Hepatocyte (in vitro differentiated cells): ENCODE measurements around the gene GLP2R. TPM values are rescaled to one million over a fixed set of nuclear protein-coding genes. Genes with fewer than 3 reads are reported as not detected.

Source experiments
- DNase-seq: peaks from one replicate; pipeline ENCODE4 v3.0.0-alpha.2; 2016; ENCODE audit warnings: low spot score
- H2AFZ ChIP-seq: fragments of 200-600 bp; sonication (generic); 2 replicates; pipeline ENCODE4 v1.6.0; 2016; ENCODE audit warnings: antibody characterized with exemption, mild to moderate bottlenecking
- H3K27ac ChIP-seq: fragments of 200-600 bp; sonication (generic); 2 replicates; pipeline ENCODE4 v1.5.1; 2016; ENCODE audit warnings: mild to moderate bottlenecking
- H3K27me3 ChIP-seq: fragments of 200-600 bp; sonication (generic); 2 replicates; pipeline ENCODE4 v1.6.1; 2016
- H3K36me3 ChIP-seq: fragments of 200-600 bp; sonication (generic); replicated peaks from 2 replicates; pipeline ENCODE4 v1.5.1; 2016; ENCODE audit warnings: low read depth; ENCODE audit not compliant: insufficient read depth
- H3K4me1 ChIP-seq: fragments of 200-600 bp; sonication (generic); 2 replicates; pipeline ENCODE4 v1.5.1; 2016; ENCODE audit warnings: mild to moderate bottlenecking, moderate library complexity; ENCODE audit not compliant: insufficient read depth
- H3K4me2 ChIP-seq: fragments of 200-600 bp; sonication (generic); 2 replicates; pipeline ENCODE4 v1.6.0; 2016
- H3K4me3 ChIP-seq: fragments of 200-600 bp; sonication (generic); 2 replicates; pipeline ENCODE4 v1.5.1; 2016; ENCODE audit warnings: mild to moderate bottlenecking
- H3K79me2 ChIP-seq: fragments of 200-600 bp; sonication (generic); 2 replicates; pipeline ENCODE4 v1.6.0; 2017; ENCODE audit warnings: mild to moderate bottlenecking
- H3K9me2 ChIP-seq: fragments of 200-600 bp; sonication (generic); replicated peaks from 2 replicates; pipeline ENCODE4 v1.6.0; 2017; ENCODE audit warnings: mild to moderate bottlenecking; ENCODE audit not compliant: insufficient read depth
- H3K9me3 ChIP-seq: fragments of 200-600 bp; sonication (generic); 2 replicates; pipeline ENCODE4 v1.5.1; 2016; ENCODE audit warnings: low read depth, mild to moderate bottlenecking
- H4K20me1 ChIP-seq: fragments of 200-600 bp; sonication (generic); 2 replicates; pipeline ENCODE4 v1.6.0; 2016; ENCODE audit warnings: mild to moderate bottlenecking; ENCODE audit not compliant: insufficient read depth, poor library complexity, severe bottlenecking
- CTCF ChIP-seq: fragments of 200-600 bp; sonication (generic); IDR thresholded peaks from 2 replicates; pipeline ENCODE4 v1.5.1; 2016; ENCODE audit warnings: antibody characterized with exemption, mild to moderate bottlenecking; ENCODE audit not compliant: poor library complexity
- EZH2 ChIP-seq: fragments of 200-600 bp; sonication (generic); IDR thresholded peaks from 2 replicates; pipeline ENCODE4 v1.6.1; 2016; ENCODE audit warnings: antibody characterized with exemption, mild to moderate bottlenecking, borderline replicate concordance
- EZH2phosphoT487 ChIP-seq: fragments of 200-600 bp; sonication (generic); IDR thresholded peaks from one replicate; pipeline ENCODE4 v1.6.1; 2018; ENCODE audit warnings: antibody characterized with exemption, mild to moderate bottlenecking, low read depth, moderate library complexity; ENCODE audit not compliant: unreplicated experiment, severe bottlenecking
- WGBS: methylation state at CpG from one replicate; pipeline ENCODE4 v1.1.6; 2016; ENCODE audit warnings: low lambda C conversion rate; ENCODE audit errors: missing lambda C conversion rate; 5-methylcytosine and 5-hydroxymethylcytosine counted together
- polyA plus RNA-seq: library from polyadenylated mRNA; unstranded; fragments of >200 nt; fragmentation: Nextera tagmentation; extraction: Ambion mirVana; gene quantifications from 2 replicates; pipeline ENCODE4 v1.2.1, GENCODE V29; 2016
- total RNA-seq: library from RNA; depleted of rRNA; stranded (reverse); fragments of >200 nt; gene quantifications from 2 replicates; pipeline ENCODE4 v1.2.3, GENCODE V29; 2014

Gene GLP2R
- total and polyA plus RNA-seq, 2 experiments from 2014 or later: 1.5 to 3.3 TPM

- Histone ChIP-seq H3K9me2 (no peaks in the 10 kb centered on the region), H3K4me3 (no peak within 1 kb of the TSS), H4K20me1 (no peaks in the 10 kb centered on the region), H3K4me2 (no peak within 1 kb of the TSS), H3K79me2 (no peaks in the 10 kb centered on the region), H3K27ac (no peak within 1 kb of the TSS), H3K9me3 (no peaks in the 10 kb centered on the region), H3K27me3 (no peaks in the 10 kb centered on the region), H3K36me3 (no peaks in the 10 kb centered on the region), H3K4me1 (no peaks in the 10 kb centered on the region), H2AFZ (no peak within 1 kb of the TSS)
- 76% methylated on average over 15 of the region's 15 CpGs for WGBS
- no peak for DNase-seq
- TF ChIP-seq EZH2: no peak
Observed at GRCh38 chr17:9790889-9791876, 34.5 kb upstream of the GLP2R start, which contains the start of gene DHRS7C. TSS of gene DHRS7C (minus strand) at chr17:9791592. CDS start at chr17:9791284, 308 bp downstream.

- Histone ChIP-seq H3K36me3 (no peaks in the 10 kb centered on the region), H3K4me1 (no peaks in the 10 kb centered on the region), H3K9me2 (no peaks in the 10 kb centered on the region), H3K4me3 (no peak overlapping the region), H2AFZ (no peak overlapping the region), H3K79me2 (no peaks in the 10 kb centered on the region), H3K9me3 (no peaks in the 10 kb centered on the region), H3K27me3 (no peaks in the 10 kb centered on the region), H3K27ac (no peak overlapping the region), H3K4me2 (no peak overlapping the region), H4K20me1 (no peaks in the 10 kb centered on the region)
- WGBS: 92% methylated on average over 15 of the region's 15 CpGs
- TF ChIP-seq CTCF (no peak), EZH2phosphoT487 (no peak), EZH2 (no peak)
- no peak for DNase-seq
Observed at GRCh38 chr17:9792181-9792840, 33.4 kb upstream of the GLP2R start.

GRCh38 chr17:9798008-9798407 is 27.7 kb upstream of the GLP2R start:
- Histone ChIP-seq H3K4me3 (no peak overlapping the region), H3K4me2 (no peak overlapping the region), H3K4me1 (no peaks in the 10 kb centered on the region), H3K9me3 (no peaks in the 10 kb centered on the region), H2AFZ (no peak overlapping the region), H3K27ac (no peak overlapping the region), H3K79me2 (no peaks in the 10 kb centered on the region), H3K27me3 (no peaks in the 10 kb centered on the region), H4K20me1 (no peaks in the 10 kb centered on the region), H3K36me3 (no peaks in the 10 kb centered on the region), H3K9me2 (no peaks in the 10 kb centered on the region)
- 66% methylated on average over 3 of the region's 3 CpGs for WGBS
- TF ChIP-seq CTCF (no peak), EZH2phosphoT487 (no peak), EZH2 (no peak)
- DNase-seq: no peak

GRCh38 chr17:9798724-9799123 is 27.0 kb upstream of the GLP2R start:
- DNase-seq: no peak
- H3K4me2 ChIP-seq: no peak overlapping the region
- H2AFZ ChIP-seq: no peak overlapping the region
- no peaks in the 10 kb centered on the region for H3K9me3 ChIP-seq
- TF ChIP-seq CTCF: no peak
- TF ChIP-seq EZH2: no peak
- no peak for TF ChIP-seq EZH2phosphoT487
- WGBS: 82% methylated on average over 7 of the region's 7 CpGs
- H3K27me3 ChIP-seq: no peaks in the 10 kb centered on the region
- no peaks in the 10 kb centered on the region for H3K4me1 ChIP-seq
- H3K27ac ChIP-seq: no peak overlapping the region
- no peaks in the 10 kb centered on the region for H4K20me1 ChIP-seq
- no peaks in the 10 kb centered on the region for H3K79me2 ChIP-seq
- no peaks in the 10 kb centered on the region for H3K9me2 ChIP-seq
- no peak overlapping the region for H3K4me3 ChIP-seq
- no peaks in the 10 kb centered on the region for H3K36me3 ChIP-seq
